Keratinocyte (primary cell): ENCODE data around the gene CLDN10. TPM values are rescaled to one million over a fixed set of nuclear protein-coding genes. Genes with fewer than 3 reads are reported as not detected.

Experiments used
- DNase-seq: peaks from one replicate; pipeline ENCODE4 v3.0.0-alpha.2; 2011; ENCODE audit warnings: low read depth, missing footprints, low spot score
- FAIRE-seq: peaks from 2 replicates; lab custom pipeline; 2011; peaks lifted over from hg19 to GRCh38; lab: Jason Lieb, UNC
- H2AFZ ChIP-seq: 2 replicates; pipeline ENCODE4 v1.6.0; 2012; ENCODE audit warnings: low read length, control low read depth, inconsistent platforms; ENCODE audit not compliant: control insufficient read depth
- H3K27ac ChIP-seq: 2 replicates; pipeline ENCODE4 v1.5.1; 2011; ENCODE audit warnings: low read length; ENCODE audit not compliant: control insufficient read depth, insufficient read depth
- H3K27me3 ChIP-seq: 3 replicates; pipeline ENCODE4 v1.6.0; 2011; ENCODE audit warnings: low read length; ENCODE audit not compliant: control insufficient read depth, insufficient read depth; ENCODE audit errors: extremely low read depth
- H3K36me3 ChIP-seq, 2 experiments: 2 replicates in 1 of 2; 3 replicates in 1 of 2; pipeline ENCODE4 v1.5.1; 2011; ENCODE audit warnings: low read length in 2 of 2, mild to moderate bottlenecking in 1 of 2; ENCODE audit not compliant: control insufficient read depth in 2 of 2, insufficient read depth in 2 of 2; ENCODE audit errors: extremely low read depth in 1 of 2
- H3K4me1 ChIP-seq: 3 replicates; pipeline ENCODE4 v1.5.1; 2011; ENCODE audit warnings: low read length; ENCODE audit not compliant: control insufficient read depth, insufficient read depth; ENCODE audit errors: extremely low read depth
- H3K4me2 ChIP-seq: 3 replicates; pipeline ENCODE4 v1.6.0; 2011; ENCODE audit warnings: low read depth, low read length; ENCODE audit not compliant: control insufficient read depth, insufficient read depth; ENCODE audit errors: extremely low read depth
- H3K4me3 ChIP-seq, 3 experiments: fragments of 200-600 bp in 1 of 3; sonication (generic) in 1 of 3; 2 replicates in 2 of 3; 3 replicates in 1 of 3; pipeline ENCODE4 v1.5.1; 2011 to 2016; ENCODE audit warnings: low read length in 3 of 3, mild to moderate bottlenecking in 3 of 3, control low read depth in 2 of 3, inconsistent platforms in 1 of 3, low read depth in 1 of 3, mixed read lengths in 1 of 3, mixed run types in 1 of 3, moderate library complexity in 1 of 3; ENCODE audit not compliant: control insufficient read depth in 2 of 3, insufficient read depth in 2 of 3; ENCODE audit errors: extremely low read depth in 1 of 3
- H3K79me2 ChIP-seq: 2 replicates; pipeline ENCODE4 v1.6.0; 2012; ENCODE audit warnings: low read length; ENCODE audit not compliant: control insufficient read depth, insufficient read depth
- H3K9ac ChIP-seq: 3 replicates; pipeline ENCODE4 v1.6.0; 2011; ENCODE audit warnings: low read length; ENCODE audit not compliant: control insufficient read depth, insufficient read depth; ENCODE audit errors: extremely low read depth
- H3K9me1 ChIP-seq: 3 replicates; pipeline ENCODE4 v1.6.0; 2011; ENCODE audit warnings: low read length; ENCODE audit not compliant: control insufficient read depth, insufficient read depth; ENCODE audit errors: extremely low read depth
- H3K9me3 ChIP-seq: 2 replicates; pipeline ENCODE4 v1.5.1; 2012; ENCODE audit warnings: low read depth, low read length; ENCODE audit not compliant: control insufficient read depth
- H4K20me1 ChIP-seq: 3 replicates; pipeline ENCODE4 v1.6.0; 2011; ENCODE audit warnings: low read length; ENCODE audit not compliant: control insufficient read depth, insufficient read depth; ENCODE audit errors: extremely low read depth
- EZH2 ChIP-seq: IDR thresholded peaks from one replicate; pipeline ENCODE4 v1.6.1; 2012; ENCODE audit warnings: inconsistent platforms, mild to moderate bottlenecking, low read length, moderate library complexity
- dilution Hi-C: fragments of 300-500 bp; cut with MboI; formaldehyde crosslinking; loops from one replicate; pipeline ENCODE4 v1.7.0; 2020; ENCODE audit warnings: low sequenced_read_pairs; ENCODE audit not compliant: extremely low pct_ligation_motif_present
- polyA plus RNA-seq, 5 experiments: library from polyadenylated mRNA; depleted of rRNA in 3 of 5; stranded (reverse) in 3 of 5; stranded (forward) in 1 of 5; unstranded in 1 of 5; fragments of >200 nt; gene quantifications; 1 replicate in 1 of 5; 2 replicates in 3 of 5; 3 replicates in 1 of 5; pipeline versions ENCODE4 v1.2.1 to v1.2.3, GENCODE V29; 2011 to 2012; ENCODE audit warnings: missing spikeins in 2 of 5, low read depth in 1 of 5, low replicate concordance in 1 of 5
- TF ChIP-seq, protein P1 (sequence below), 3 experiments: IDR thresholded peaks in 1 of 3; conservative IDR thresholded peaks in 1 of 3; optimal IDR thresholded peaks in 1 of 3; 2 replicates in 2 of 3; 3 replicates in 1 of 3; pipeline versions ENCODE3 to v1.5.1; 2011; ENCODE audit warnings: low read length in 3 of 3, mild to moderate bottlenecking in 3 of 3, moderate library complexity in 2 of 3, control low read depth in 1 of 3, inconsistent platforms in 1 of 3; ENCODE audit not compliant: insufficient read depth in 2 of 3; ENCODE audit errors: extremely low read depth in 1 of 3

The CLDN10 gene
- polyA plus RNA-seq, 1 donor (not counting 4 experiments of a cell fraction or from before 2014, with no cell fraction given): not detected

GRCh38 chr13:95571941-95572340 is 19.4 kb downstream of the CLDN10 start:
- Histone ChIP-seq H3K4me1 (no peaks in the 10 kb centered on the region), H2AFZ (no peak overlapping the region), H3K4me3 (no peak overlapping the region), H3K79me2 (no peaks in the 10 kb centered on the region), H4K20me1 (no peaks in the 10 kb centered on the region), H3K9me3 (no peaks in the 10 kb centered on the region), H3K36me3 (no peaks in the 10 kb centered on the region), H3K27ac (no peak overlapping the region), H3K9me1 (no peaks in the 10 kb centered on the region), H3K9ac (no peak overlapping the region), H3K27me3 (no peaks in the 10 kb centered on the region), H3K4me2 (no peak overlapping the region)
- dilution Hi-C loops: no loop called here
- FAIRE-seq (no peak), DNase-seq (no peak)
- TF ChIP-seq EZH2: no peak
- TF ChIP-seq, protein P1, sequence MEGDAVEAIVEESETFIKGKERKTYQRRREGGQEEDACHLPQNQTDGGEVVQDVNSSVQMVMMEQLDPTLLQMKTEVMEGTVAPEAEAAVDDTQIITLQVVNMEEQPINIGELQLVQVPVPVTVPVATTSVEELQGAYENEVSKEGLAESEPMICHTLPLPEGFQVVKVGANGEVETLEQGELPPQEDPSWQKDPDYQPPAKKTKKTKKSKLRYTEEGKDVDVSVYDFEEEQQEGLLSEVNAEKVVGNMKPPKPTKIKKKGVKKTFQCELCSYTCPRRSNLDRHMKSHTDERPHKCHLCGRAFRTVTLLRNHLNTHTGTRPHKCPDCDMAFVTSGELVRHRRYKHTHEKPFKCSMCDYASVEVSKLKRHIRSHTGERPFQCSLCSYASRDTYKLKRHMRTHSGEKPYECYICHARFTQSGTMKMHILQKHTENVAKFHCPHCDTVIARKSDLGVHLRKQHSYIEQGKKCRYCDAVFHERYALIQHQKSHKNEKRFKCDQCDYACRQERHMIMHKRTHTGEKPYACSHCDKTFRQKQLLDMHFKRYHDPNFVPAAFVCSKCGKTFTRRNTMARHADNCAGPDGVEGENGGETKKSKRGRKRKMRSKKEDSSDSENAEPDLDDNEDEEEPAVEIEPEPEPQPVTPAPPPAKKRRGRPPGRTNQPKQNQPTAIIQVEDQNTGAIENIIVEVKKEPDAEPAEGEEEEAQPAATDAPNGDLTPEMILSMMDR (optimal IDR thresholded peaks at IDR 0.05 in 1 of 3, IDR thresholded peaks at IDR 0.05 in 1 of 3, conservative IDR thresholded peaks at IDR 0.05 in 1 of 3; ENCODE audit: extremely low read depth in 1 of 3, insufficient read depth in 2 of 3, low read length in 3 of 3): no peak

GRCh38 chr13:95573221-95573620 is 20.7 kb downstream of the CLDN10 start:
- dilution Hi-C loops: no loop called here
- FAIRE-seq: no peak
- TF ChIP-seq, protein P1 (optimal IDR thresholded peaks at IDR 0.05 in 1 of 3, IDR thresholded peaks at IDR 0.05 in 1 of 3, conservative IDR thresholded peaks at IDR 0.05 in 1 of 3; ENCODE audit: extremely low read depth in 1 of 3, insufficient read depth in 2 of 3, low read length in 3 of 3): no peak
- TF ChIP-seq EZH2: no peak
- Histone ChIP-seq H3K79me2 (no peaks in the 10 kb centered on the region), H2AFZ (no peak overlapping the region), H3K27me3 (no peaks in the 10 kb centered on the region), H3K36me3 (no peaks in the 10 kb centered on the region), H3K9me1 (no peaks in the 10 kb centered on the region), H3K27ac (no peak overlapping the region), H4K20me1 (no peaks in the 10 kb centered on the region), H3K9ac (no peak overlapping the region), H3K9me3 (no peaks in the 10 kb centered on the region), H3K4me1 (no peaks in the 10 kb centered on the region), H3K4me2 (no peak overlapping the region), H3K4me3 (no peak overlapping the region)
- no peak for DNase-seq
